ENCODE measurements around the gene ADARB2. TPM values are rescaled to one million over a fixed set of nuclear protein-coding genes. Genes with fewer than 3 reads are reported as not detected.
"Not testable (repeated sequence)": the region's sequence is repeated elsewhere in the genome, so short reads cannot be mapped to it uniquely, and the experiment has no call there.

ADARB2 gene
- total RNA-seq, 4 donors from 2014 or later = 1.3 to 5.4 (median 1.8) TPM

DNA sequence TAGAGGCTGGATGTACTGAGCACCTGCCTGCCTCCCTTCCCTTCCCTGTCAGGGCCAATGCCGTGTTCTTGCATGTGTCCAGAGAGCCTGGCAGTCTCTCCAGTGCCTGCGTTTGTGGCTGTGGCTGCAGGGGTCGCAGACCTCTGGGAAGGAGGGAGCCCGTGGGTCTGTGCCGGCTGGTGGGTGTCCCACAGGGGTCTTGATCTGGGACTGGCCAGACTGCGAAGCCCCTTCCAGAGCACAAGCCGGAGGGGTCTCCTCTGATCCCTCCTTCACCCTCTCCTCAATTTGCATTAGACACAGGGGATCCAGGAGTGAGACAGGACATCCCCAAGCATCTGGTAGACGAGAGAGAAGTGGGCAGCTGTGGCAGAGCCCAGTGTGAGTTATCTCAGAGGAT is 199.2 kb downstream of the ADARB2 start:
- Histone ChIP-seq H3K27ac (no peak overlapping the region), H3K27me3 (peaks cover 22% of the 10 kb centered on the region), H3K4me3 (no peak overlapping the region), H3K36me3 (no peaks in the 10 kb centered on the region), H3K4me1 (no peaks in the 10 kb centered on the region), H3K9me3 (no peaks in the 10 kb centered on the region)
- ATAC-seq = no peak
- 60 to 89% methylated on average over 1 to 5 of the region's 8 CpGs for WGBS, 2 donors (ENCODE audit: low coverage in 1 of 2)
- TF ChIP-seq EP300 (IDR thresholded peaks at IDR 0.05) (no peak), POLR2A (IDR thresholded peaks at IDR 0.05) (no peak), POLR2AphosphoS5 (IDR thresholded peaks at IDR 0.05) (no peak)
- TF ChIP-seq, protein P1, sequence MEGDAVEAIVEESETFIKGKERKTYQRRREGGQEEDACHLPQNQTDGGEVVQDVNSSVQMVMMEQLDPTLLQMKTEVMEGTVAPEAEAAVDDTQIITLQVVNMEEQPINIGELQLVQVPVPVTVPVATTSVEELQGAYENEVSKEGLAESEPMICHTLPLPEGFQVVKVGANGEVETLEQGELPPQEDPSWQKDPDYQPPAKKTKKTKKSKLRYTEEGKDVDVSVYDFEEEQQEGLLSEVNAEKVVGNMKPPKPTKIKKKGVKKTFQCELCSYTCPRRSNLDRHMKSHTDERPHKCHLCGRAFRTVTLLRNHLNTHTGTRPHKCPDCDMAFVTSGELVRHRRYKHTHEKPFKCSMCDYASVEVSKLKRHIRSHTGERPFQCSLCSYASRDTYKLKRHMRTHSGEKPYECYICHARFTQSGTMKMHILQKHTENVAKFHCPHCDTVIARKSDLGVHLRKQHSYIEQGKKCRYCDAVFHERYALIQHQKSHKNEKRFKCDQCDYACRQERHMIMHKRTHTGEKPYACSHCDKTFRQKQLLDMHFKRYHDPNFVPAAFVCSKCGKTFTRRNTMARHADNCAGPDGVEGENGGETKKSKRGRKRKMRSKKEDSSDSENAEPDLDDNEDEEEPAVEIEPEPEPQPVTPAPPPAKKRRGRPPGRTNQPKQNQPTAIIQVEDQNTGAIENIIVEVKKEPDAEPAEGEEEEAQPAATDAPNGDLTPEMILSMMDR (IDR thresholded peaks at IDR 0.05) = no peak

DNA sequence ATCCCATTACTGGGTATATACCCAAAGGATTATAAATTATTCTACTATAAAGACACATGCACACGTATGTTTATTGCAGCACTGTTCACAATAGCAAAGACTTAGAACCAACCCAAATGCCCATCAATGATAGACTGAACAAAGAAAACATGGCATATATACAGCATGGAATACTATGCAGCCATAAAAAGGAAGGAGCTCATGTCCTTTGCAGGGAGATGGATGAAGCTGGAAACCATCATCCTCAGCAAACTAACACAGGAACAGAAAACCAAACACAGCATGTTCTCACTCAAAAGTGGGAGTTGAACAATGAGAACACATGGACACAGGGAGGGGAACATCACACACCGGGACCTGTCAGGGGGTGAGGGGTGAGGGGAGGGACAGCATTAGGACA is 199.9 kb downstream of the ADARB2 start:
- WGBS, 2 donors (ENCODE audit: low coverage in 1 of 2) = 83 to 88% methylated on average over 1 of the region's 2 CpGs

DNA sequence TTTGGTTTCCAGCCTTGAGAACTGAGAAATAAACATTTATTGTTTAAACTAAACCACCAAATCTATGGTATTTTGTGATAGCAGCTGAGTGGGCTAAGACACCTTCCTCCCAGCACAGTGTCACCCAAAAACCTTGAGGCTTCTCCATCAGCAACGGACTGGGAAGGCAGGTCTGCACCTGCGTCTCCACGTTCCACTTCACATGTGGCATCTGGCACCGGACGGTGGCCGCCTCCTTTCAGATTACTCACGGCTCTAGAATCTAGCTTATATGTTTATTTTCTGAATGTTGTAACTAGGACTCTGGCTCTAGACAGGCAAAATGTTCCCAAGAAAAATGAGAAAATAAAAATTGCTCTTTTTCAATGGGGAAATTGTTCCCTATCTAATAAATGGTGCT is 201.0 kb downstream of the ADARB2 start:
- no peak for ATAC-seq
- no peak overlapping the region for H3K27ac ChIP-seq
- no peaks in the 10 kb centered on the region for H3K36me3 ChIP-seq
- TF ChIP-seq, protein P1 (IDR thresholded peaks at IDR 0.05) = no peak
- no peak for TF ChIP-seq POLR2AphosphoS5 (IDR thresholded peaks at IDR 0.05)
- TF ChIP-seq POLR2A (IDR thresholded peaks at IDR 0.05) = no peak
- TF ChIP-seq EP300 (IDR thresholded peaks at IDR 0.05) = no peak
- 58 to 74% methylated on average over 7 of the region's 7 CpGs for WGBS, 2 donors (ENCODE audit: low coverage in 1 of 2)
- H3K27me3 ChIP-seq = peaks cover 35% of the 10 kb centered on the region
- no peaks in the 10 kb centered on the region for H3K4me1 ChIP-seq
- H3K4me3 ChIP-seq = no peak overlapping the region
- no peaks in the 10 kb centered on the region for H3K9me3 ChIP-seq

More for the DNA sequence above, 199.9 kb downstream of the ADARB2 start:
- not testable (repeated sequence) for H3K4me1 ChIP-seq, H3K36me3 ChIP-seq, H3K9me3 ChIP-seq, H3K4me3 ChIP-seq, ATAC-seq, H3K27ac ChIP-seq
- peaks cover 25% of the 10 kb centered on the region for H3K27me3 ChIP-seq

DNA sequence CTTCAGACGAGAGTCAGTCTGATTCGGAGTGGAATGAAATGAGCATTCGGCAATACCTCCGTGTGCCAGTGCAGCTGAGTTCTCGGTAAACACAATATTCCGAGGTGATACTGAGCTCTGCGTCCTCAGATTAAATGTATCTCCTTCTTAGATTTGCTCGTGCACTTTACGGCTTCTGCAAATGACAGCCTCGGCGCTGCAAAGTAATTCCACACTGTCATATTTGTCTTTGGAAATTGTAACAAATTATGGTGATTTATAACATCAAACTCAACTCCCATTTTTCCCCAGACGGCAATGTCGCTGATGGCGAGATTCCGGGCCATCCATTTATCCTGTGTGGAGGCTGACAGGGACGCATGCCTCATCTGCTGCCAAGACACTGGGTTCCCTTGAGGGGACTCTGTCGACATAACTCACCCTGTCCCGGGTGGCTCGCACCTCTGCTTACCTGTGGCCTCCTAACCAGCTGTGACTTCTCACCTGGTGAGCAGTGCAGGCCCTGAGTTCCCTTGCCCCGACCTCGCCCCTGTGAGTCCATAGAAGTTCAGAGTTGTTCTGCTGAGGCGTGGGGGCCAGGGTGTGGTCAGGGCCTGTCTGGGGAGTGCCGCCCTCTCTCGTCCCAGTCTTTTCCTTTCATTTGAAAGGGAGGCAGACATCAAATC is 201.9 kb downstream of the ADARB2 start:
- Histone ChIP-seq H3K4me1 (no peaks in the 10 kb centered on the region), H3K9me3 (no peaks in the 10 kb centered on the region), H3K27ac (no peak overlapping the region), H3K4me3 (no peak overlapping the region), H3K36me3 (no peaks in the 10 kb centered on the region), H3K27me3 (peaks cover 43% of the 10 kb centered on the region)
- WGBS, 2 donors (ENCODE audit: low coverage in 1 of 2) = 18 to 52% methylated on average over 10 to 16 of the region's 24 CpGs
- TF ChIP-seq, protein P1 (IDR thresholded peaks at IDR 0.05) = no peak
- TF ChIP-seq POLR2A (IDR thresholded peaks at IDR 0.05) (no peak), EP300 (IDR thresholded peaks at IDR 0.05) (no peak), POLR2AphosphoS5 (IDR thresholded peaks at IDR 0.05) (no peak)
- no peak for ATAC-seq

DNA sequence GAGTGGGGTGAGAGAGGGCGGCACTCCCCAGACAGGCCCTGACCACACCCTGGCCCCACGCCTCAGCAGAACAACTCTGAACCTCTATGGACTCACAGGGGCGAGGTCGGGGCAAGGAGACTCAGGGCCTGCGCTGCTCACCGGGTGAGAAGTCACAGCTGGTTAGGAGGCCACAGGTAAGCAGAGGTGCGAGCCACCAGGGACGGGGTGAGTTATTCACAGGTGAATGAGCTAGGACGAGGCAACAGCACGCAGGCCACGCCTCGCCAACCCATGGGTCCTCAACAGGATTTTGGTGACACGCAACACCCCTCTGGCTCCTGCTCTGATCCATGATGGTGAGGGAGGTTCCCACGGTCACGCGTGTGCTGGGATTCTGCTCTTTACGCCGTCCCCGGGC is 202.5 kb downstream of the ADARB2 start:
- TF ChIP-seq POLR2A (IDR thresholded peaks at IDR 0.05) (no peak), EP300 (IDR thresholded peaks at IDR 0.05) (no peak), POLR2AphosphoS5 (IDR thresholded peaks at IDR 0.05) (no peak)
- TF ChIP-seq, protein P1 (IDR thresholded peaks at IDR 0.05) = no peak
- no peaks in the 10 kb centered on the region for H3K9me3 ChIP-seq
- H3K27ac ChIP-seq = no peak overlapping the region
- H3K27me3 ChIP-seq = peaks cover 49% of the 10 kb centered on the region
- H3K4me3 ChIP-seq = no peak overlapping the region
- H3K4me1 ChIP-seq = no peaks in the 10 kb centered on the region
- no peak for ATAC-seq
- H3K36me3 ChIP-seq = no peaks in the 10 kb centered on the region
- WGBS, 2 donors (ENCODE audit: low coverage in 1 of 2) = 50% methylated on average over 3 of the region's 19 CpGs; no CpG with 5 or more reads in 1 of the 2 donors
